GM19452 (cell line): ENCODE data around the gene MRM2.

Experiments
- ATAC-seq: cut with Tn5 transposase; IDR thresholded peaks from one replicate; pipeline ENCODE4 v1.9.1; 2021; ENCODE audit not compliant: unreplicated experiment

The MRM2 gene

GRCh38 chr7:2208712-2209111 lies 33.3 kb downstream of the MRM2 start:
- no peak for ATAC-seq

GRCh38 chr7:2205036-2205780 lies 36.8 kb downstream of the MRM2 start:
- ATAC-seq: no peak

GRCh38 chr7:2204446-2204845 lies 37.6 kb downstream of the MRM2 start:
- ATAC-seq: no peak

GRCh38 chr7:2203766-2204300 lies 38.2 kb downstream of the MRM2 start:
- no peak for ATAC-seq

GRCh38 chr7:2202901-2203765 lies 38.9 kb downstream of the MRM2 start:
- ATAC-seq: no peak

- ATAC-seq: no peak
Observed at GRCh38 chr7:2202361-2202761, 39.6 kb downstream of the MRM2 start.

- no peak for ATAC-seq
Observed at GRCh38 chr7:2201686-2202360, 40.2 kb downstream of the MRM2 start.

GRCh38 chr7:2201128-2201527 lies 40.9 kb downstream of the MRM2 start:
- ATAC-seq: no peak

GRCh38 chr7:2200584-2200980 lies 41.4 kb downstream of the MRM2 start:
- no peak for ATAC-seq

GRCh38 chr7:2199956-2200583 lies 41.9 kb downstream of the MRM2 start:
- no peak for ATAC-seq

- no peak for ATAC-seq
Observed at GRCh38 chr7:2199528-2199927, 42.5 kb downstream of the MRM2 start.

GRCh38 chr7:2198760-2199159 lies 43.2 kb downstream of the MRM2 start:
- no peak for ATAC-seq

- ATAC-seq: no peak
Observed at GRCh38 chr7:2198206-2198605, 43.8 kb downstream of the MRM2 start.

GRCh38 chr7:2197436-2198155 lies 44.4 kb downstream of the MRM2 start:
- ATAC-seq: no peak

GRCh38 chr7:2196381-2197378 lies 45.3 kb downstream of the MRM2 start:
- no peak for ATAC-seq

GRCh38 chr7:2195400-2196246 lies 46.4 kb downstream of the MRM2 start:
- no peak for ATAC-seq

- ATAC-seq: no peak
Observed at GRCh38 chr7:2193575-2194305, 48.3 kb downstream of the MRM2 start.
